WTC11 (cell line): ENCODE results near the gene GATB. TPM values are rescaled to one million over a fixed set of nuclear protein-coding genes. Genes with fewer than 3 reads are reported as not detected.

Experiments used
- ATAC-seq: fragments of 200-7000 bp; cut with Tn5 transposase; 2 replicates; pipeline ENCODE4 v1.10.0; 2021; ENCODE audit warnings: mild to moderate bottlenecking, moderate library complexity
- CTCF ChIA-PET: fragments of 300-600 bp; sonication (Branson Sonifier 250); formaldehyde crosslinking; loops from one replicate; lab custom pipeline; 2021; ENCODE audit warnings: antibody characterized with exemption; lab: Charles Lee
- POLR2A ChIA-PET: fragments of 350-600 bp; sonication (Branson Sonifier 250); formaldehyde crosslinking; loops from one replicate; lab custom pipeline; 2021; ENCODE audit warnings: antibody characterized with exemption; lab: Charles Lee
- DNase-seq: peaks from one replicate; pipeline ENCODE4 v3.0.0; 2021; ENCODE audit warnings: low spot score
- H3K27ac Mint-ChIP-seq: 2 replicates; pipeline ENCODE4 v1.8.0; 2021; ENCODE audit warnings: mixed read lengths
- H3K27me3 Mint-ChIP-seq: 2 replicates; pipeline ENCODE4 v1.8.0; 2021; ENCODE audit warnings: low read depth, mild to moderate bottlenecking, moderate library complexity, mixed read lengths
- H3K36me3 Mint-ChIP-seq: 2 replicates; pipeline ENCODE4 v1.8.0; 2021; ENCODE audit warnings: mixed read lengths
- H3K4me1 Mint-ChIP-seq: 2 replicates; pipeline ENCODE4 v1.8.0; 2022; ENCODE audit warnings: mixed read lengths
- H3K4me3 Mint-ChIP-seq: 2 replicates; pipeline ENCODE4 v1.8.0; 2021; ENCODE audit warnings: mild to moderate bottlenecking, moderate library complexity, mixed read lengths
- H3K9me3 Mint-ChIP-seq: 2 replicates; pipeline ENCODE4 v1.8.0; 2021; ENCODE audit warnings: mixed read lengths
- ARID4B ChIP-seq: sonication (generic); formaldehyde crosslinking; IDR thresholded peaks from 2 replicates; pipeline ENCODE4 v1.8.0; 2023; ENCODE audit warnings: missing genetic modification reagents, mild to moderate bottlenecking, borderline replicate concordance
- FOXK1 ChIP-seq: sonication (generic); formaldehyde crosslinking; IDR thresholded peaks from 2 replicates; pipeline ENCODE4 v1.8.0; 2022; ENCODE audit warnings: mild to moderate bottlenecking, moderate library complexity, missing genetic modification reagents
- IRF2 ChIP-seq: sonication (generic); formaldehyde crosslinking; IDR thresholded peaks from 2 replicates; pipeline ENCODE4 v1.8.0; 2022; ENCODE audit warnings: low read depth, missing genetic modification reagents, borderline replicate concordance
- JUN ChIP-seq: sonication (generic); formaldehyde crosslinking; IDR thresholded peaks from 2 replicates; pipeline ENCODE4 v1.8.0; 2023; ENCODE audit warnings: mild to moderate bottlenecking, missing genetic modification reagents
- KAT7 ChIP-seq: sonication (generic); formaldehyde crosslinking; IDR thresholded peaks from 2 replicates; pipeline ENCODE4 v1.8.1; 2023; ENCODE audit warnings: missing genetic modification reagents, mild to moderate bottlenecking, borderline replicate concordance
- NR1H2 ChIP-seq: sonication (generic); formaldehyde crosslinking; IDR thresholded peaks from 2 replicates; pipeline ENCODE4 v1.9.0; 2021; ENCODE audit warnings: mild to moderate bottlenecking, moderate library complexity, missing genetic modification reagents
- PRDM15 ChIP-seq: sonication (generic); formaldehyde crosslinking; IDR thresholded peaks from 2 replicates; pipeline ENCODE4 v1.8.0; 2022; ENCODE audit warnings: missing genetic modification reagents
- RELA ChIP-seq: sonication (generic); formaldehyde crosslinking; IDR thresholded peaks from 2 replicates; pipeline ENCODE4 v1.8.1; 2022; ENCODE audit warnings: missing genetic modification reagents, mild to moderate bottlenecking, borderline replicate concordance
- SMAD4 ChIP-seq: sonication (generic); formaldehyde crosslinking; IDR thresholded peaks from 2 replicates; pipeline ENCODE4 v1.8.0; 2022; ENCODE audit warnings: mild to moderate bottlenecking, missing genetic modification reagents
- SOX15 ChIP-seq: fragments of 250-450 bp; sonication (Bioruptor Pico); IDR thresholded peaks from 2 replicates; pipeline ENCODE4 v1.9.0; 2021; ENCODE audit warnings: mild to moderate bottlenecking
- SP1 ChIP-seq: sonication (generic); formaldehyde crosslinking; conservative IDR thresholded peaks from 2 replicates; pipeline ENCODE4 v1.8.1; 2022; ENCODE audit warnings: missing genetic modification reagents
- TEAD4 ChIP-seq: sonication (generic); formaldehyde crosslinking; IDR thresholded peaks from 2 replicates; pipeline ENCODE4 v1.8.0; 2022; ENCODE audit warnings: mild to moderate bottlenecking, missing genetic modification reagents
- ZNF219 ChIP-seq: sonication (generic); formaldehyde crosslinking; IDR thresholded peaks from 2 replicates; pipeline ENCODE4 v1.8.0; 2023; ENCODE audit warnings: missing genetic modification reagents, mild to moderate bottlenecking, borderline replicate concordance
- ZNF232 ChIP-seq: sonication (generic); formaldehyde crosslinking; IDR thresholded peaks from 2 replicates; pipeline ENCODE4 v1.8.0; 2022; ENCODE audit warnings: mild to moderate bottlenecking, missing genetic modification reagents
- ZNF396 ChIP-seq: fragments of 250-450 bp; sonication (Bioruptor Pico); IDR thresholded peaks from 2 replicates; pipeline ENCODE4 v1.8.0; 2021; ENCODE audit warnings: mild to moderate bottlenecking, moderate library complexity, borderline replicate concordance
- ZNF512 ChIP-seq: sonication (generic); formaldehyde crosslinking; IDR thresholded peaks from 2 replicates; pipeline ENCODE4 v1.8.1; 2022; ENCODE audit warnings: missing genetic modification reagents, borderline replicate concordance
- ZNF532 ChIP-seq: fragments of 250-450 bp; sonication (Bioruptor Pico); IDR thresholded peaks from 2 replicates; pipeline ENCODE4 v1.9.0; 2021; ENCODE audit warnings: mild to moderate bottlenecking, borderline replicate concordance
- ZNF671 ChIP-seq: fragments of 250-450 bp; sonication (Bioruptor Pico); IDR thresholded peaks from 2 replicates; pipeline ENCODE4 v1.8.0; 2021; ENCODE audit warnings: mild to moderate bottlenecking
- total RNA-seq: library from RNA; stranded (reverse); gene quantifications from 3 replicates; pipeline ENCODE4 v1.2.3, GENCODE V29; 2021

The GATB gene
- total RNA-seq, 1 experiment from 2014 or later: 22.7 TPM

GRCh38 chr4:151703401-151703800 is 57.4 kb downstream of the GATB start (continued):
- TF ChIP-seq PRDM15 (CRISPR knock-in tag): no peak
- no peak for TF ChIP-seq ARID4B (CRISPR knock-in tag)
- no peak for TF ChIP-seq ZNF232 (CRISPR knock-in tag)
- TF ChIP-seq SMAD4 (CRISPR knock-in tag): no peak
- no peak for TF ChIP-seq KAT7 (CRISPR knock-in tag)

- H3K4me1 Mint-ChIP-seq: no peaks in the 10 kb centered on the region
- peaks cover 10% of the 10 kb centered on the region for H3K36me3 Mint-ChIP-seq
- ChIA-PET CTCF (no interaction called here), POLR2A (interaction anchor here (0.6 kb wide), 1 partner anchor 41 kb away, joined by 3 read pairs; no protein-coding TSS in a partner anchor)
- DNase-seq (no peak), ATAC-seq (no peak)
- TF ChIP-seq ZNF532 (CRISPR knock-in tag): no peak
- TF ChIP-seq RELA (CRISPR knock-in tag): no peak
- TF ChIP-seq SP1: no peak
- no peak for TF ChIP-seq TEAD4
- TF ChIP-seq NR1H2 (CRISPR knock-in tag): no peak
- peaks cover 5% of the 10 kb centered on the region for H3K9me3 Mint-ChIP-seq
- no peak overlapping the region for H3K27ac Mint-ChIP-seq
- H3K4me3 Mint-ChIP-seq: no peak overlapping the region
- H3K27me3 Mint-ChIP-seq: no peaks in the 10 kb centered on the region
Observed at GRCh38 chr4:151702256-151702655, 58.6 kb downstream of the GATB start.

GRCh38 chr4:151700566-151701316 is 60.1 kb downstream of the GATB start:
- Mint-ChIP-seq H3K27ac (no peak overlapping the region), H3K4me3 (no peak overlapping the region), H3K4me1 (no peaks in the 10 kb centered on the region), H3K9me3 (peaks cover 10% of the 10 kb centered on the region), H3K36me3 (peaks cover 20% of the 10 kb centered on the region), H3K27me3 (no peaks in the 10 kb centered on the region)
- POLR2A ChIA-PET: no interaction called here
- DNase-seq (no peak), ATAC-seq (no peak)
- CTCF ChIA-PET: no interaction called here
- TF ChIP-seq SOX15 (CRISPR knock-in tag) (no peak), ZNF396 (CRISPR knock-in tag) (no peak), IRF2 (no peak), NR1H2 (CRISPR knock-in tag) (no peak), FOXK1 (CRISPR knock-in tag) (no peak), ZNF512 (CRISPR knock-in tag) (no peak), JUN (no peak), ZNF671 (CRISPR knock-in tag) (no peak), ZNF219 (CRISPR knock-in tag) (no peak), KAT7 (CRISPR knock-in tag) (no peak)
